GM21737 (cell line): ENCODE measurements around the gene SETD7.

ENCODE experiments used
- ATAC-seq: cut with Tn5 transposase; IDR thresholded peaks from one replicate; pipeline ENCODE4 v1.9.1; 2021; ENCODE audit warnings: mild to moderate bottlenecking, moderate library complexity; ENCODE audit not compliant: unreplicated experiment

SETD7 gene

GRCh38 chr4:139575072-139575471 lies 19.1 kb upstream of the SETD7 start:
- no peak for ATAC-seq

DNA sequence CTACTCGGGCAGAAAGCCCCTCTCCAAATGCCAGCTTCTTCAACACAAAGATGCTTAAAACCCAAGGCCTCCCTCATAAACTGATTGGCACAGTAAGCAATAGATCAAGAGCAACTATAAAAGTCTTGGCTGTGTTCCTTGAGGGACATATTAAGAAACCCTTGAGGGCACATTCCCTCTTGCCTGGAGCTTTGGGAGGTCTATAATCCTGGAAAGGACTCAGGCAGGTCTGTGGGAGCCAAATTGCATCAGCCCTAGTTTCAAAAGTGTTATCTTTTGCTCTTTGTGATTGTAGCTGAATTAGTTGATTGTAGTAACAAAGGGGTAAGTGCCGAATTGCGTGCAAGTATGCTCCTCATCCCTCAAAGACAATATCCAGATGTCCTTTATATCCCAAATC lies 18.6 kb upstream of the SETD7 start:
- no peak for ATAC-seq

GRCh38 chr4:139568206-139568955 lies 12.4 kb upstream of the SETD7 start:
- ATAC-seq: no peak

DNA sequence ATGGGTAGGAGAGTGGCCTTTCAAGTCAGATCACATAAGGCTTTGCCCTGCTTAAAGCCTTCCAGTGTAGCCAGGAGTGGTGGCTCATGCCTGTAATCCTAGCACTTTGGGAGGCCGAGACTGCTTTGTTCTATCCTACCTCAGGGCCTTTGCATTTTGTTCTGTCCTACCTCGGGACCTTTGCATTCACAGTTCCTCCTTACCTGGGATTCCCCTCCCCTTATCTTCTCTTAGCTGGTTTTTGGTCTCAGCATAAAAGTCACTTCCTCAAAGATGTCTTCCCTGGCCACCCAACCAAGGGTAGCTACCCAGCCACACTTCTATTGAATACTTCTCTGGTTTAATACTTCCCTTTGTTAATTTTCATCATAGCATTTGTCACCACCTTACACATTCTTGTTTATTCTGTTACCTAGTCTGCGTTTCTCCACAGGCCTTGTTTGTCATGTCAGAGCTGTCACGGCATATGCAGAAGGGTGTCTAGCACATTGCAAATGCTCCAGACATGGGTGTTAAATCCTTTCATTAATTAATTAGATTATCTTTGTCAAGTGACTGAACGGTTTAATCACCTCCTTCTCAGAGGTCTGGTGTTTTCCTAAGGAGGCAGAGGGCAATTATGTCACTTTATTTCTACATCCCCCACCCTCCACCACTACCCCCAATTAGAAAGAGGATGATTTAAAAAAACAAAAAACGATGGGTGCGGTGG lies 11.3 kb upstream of the SETD7 start:
- ATAC-seq: no peak

- ATAC-seq: no peak
Measured at GRCh38 chr4:139564502-139564901, 8.5 kb upstream of the SETD7 start.

DNA sequence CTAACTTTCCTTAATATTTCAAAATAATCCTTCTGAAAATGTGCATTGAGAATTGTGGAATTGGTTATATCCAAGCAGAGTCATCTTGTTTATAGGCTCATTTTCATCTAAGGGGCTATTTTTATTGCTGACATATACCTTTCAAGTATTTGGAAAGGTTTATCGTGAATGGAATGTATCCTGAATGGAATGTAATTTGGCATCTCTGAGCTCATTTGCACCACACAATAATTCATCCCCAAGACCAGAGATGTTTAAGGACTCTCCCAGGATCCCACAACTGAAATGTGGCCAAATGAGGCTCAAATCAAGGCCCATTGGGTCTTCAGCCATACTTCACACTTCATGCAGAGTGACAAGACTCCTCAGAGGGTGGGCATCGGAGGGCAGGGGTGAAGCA lies 7.5 kb upstream of the SETD7 start:
- ATAC-seq: no peak

DNA sequence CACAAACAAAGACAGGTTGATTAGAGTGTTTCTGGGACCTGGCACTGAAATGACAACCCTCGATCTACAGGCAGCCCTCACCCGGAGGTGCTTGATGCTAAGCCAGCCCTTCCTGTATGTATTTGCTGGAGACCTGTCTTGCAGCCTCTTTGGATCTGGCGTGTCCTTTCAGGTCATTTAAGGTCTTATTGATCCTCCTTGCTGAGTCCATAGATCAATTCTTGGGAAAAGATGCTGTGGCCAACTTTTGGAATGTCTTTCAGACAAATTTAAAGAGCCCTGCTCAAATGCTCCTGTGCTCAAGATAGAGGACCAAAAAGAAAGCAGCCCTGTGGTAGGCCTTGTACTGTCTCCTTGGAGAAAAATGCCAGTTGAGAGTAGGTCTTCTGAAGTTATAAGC lies 6.8 kb upstream of the SETD7 start:
- ATAC-seq: no peak

DNA sequence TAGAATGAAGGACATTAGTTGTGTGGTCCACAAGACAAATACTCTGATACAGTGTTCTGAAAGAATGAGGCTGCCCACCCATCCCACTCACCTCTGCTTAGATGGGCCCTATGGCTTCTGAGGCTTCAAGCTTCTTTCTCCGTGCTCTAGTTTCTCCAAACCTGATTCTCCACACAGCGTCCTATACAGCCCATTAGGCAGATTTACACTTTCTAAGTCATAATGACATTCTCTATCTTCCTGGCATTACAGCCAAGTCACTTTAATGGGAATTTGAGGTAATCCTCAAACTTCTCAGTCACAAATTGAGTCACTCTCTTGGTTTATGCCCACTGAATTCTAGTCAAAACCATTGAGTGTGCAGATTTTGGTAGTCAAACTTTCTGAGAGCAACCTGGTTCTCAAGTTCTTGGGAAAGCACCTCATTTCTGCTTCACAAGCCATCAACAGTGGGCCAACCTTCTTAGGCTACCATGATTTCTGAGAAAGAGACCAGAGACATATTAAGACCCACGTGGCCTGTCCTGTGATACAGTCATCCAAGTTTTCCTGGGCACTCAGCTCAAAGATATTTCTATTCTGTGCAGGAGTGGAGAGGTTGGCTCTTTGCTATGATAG lies 6.2 kb upstream of the SETD7 start:
- ATAC-seq: no peak

GRCh38 chr4:139560406-139561104 lies 4.5 kb upstream of the SETD7 start:
- no peak for ATAC-seq

DNA sequence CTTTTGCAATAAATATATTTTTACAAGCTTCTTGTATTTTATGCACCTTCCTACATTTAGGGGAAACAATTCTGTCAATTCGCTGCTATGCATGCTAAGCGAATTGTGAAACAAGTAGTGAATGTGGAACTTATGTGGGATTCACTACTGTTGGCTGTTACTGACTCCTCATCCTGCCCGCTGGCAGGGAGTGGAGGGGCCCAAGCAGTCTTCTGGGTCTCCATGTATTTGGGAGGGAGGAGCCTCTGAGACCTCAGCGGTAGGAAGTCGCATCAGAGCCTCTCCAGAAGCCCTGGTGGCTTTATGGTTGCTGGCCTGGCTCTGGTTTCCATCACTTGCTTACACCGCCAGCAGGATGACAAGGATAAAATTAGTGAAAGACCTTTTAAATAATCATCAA lies 3.7 kb upstream of the SETD7 start:
- ATAC-seq: no peak

DNA sequence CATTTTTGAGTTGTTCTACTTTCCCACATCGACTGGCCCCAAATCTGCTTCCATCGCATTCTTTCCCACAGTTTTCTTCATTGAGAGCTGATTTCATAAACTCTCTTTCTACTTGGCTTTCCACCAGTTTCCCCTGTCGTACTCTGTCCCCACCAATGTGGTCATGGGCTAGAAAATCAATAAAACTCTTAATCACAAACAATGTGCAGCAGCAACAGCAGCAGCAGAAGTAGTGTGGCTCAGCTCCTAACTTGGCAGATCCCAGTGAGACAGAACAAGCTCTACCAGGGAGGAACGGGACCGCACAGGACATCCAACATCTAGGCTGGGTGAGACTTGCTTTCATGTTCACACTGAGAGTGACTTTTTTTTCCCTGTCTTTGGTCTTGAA lies 3.1 kb upstream of the SETD7 start:
- no peak for ATAC-seq

GRCh38 chr4:139558235-139559088 lies 2.4 kb upstream of the SETD7 start:
- ATAC-seq: no peak

GRCh38 chr4:139557556-139558110 lies 1.6 kb upstream of the SETD7 start:
- no peak for ATAC-seq

DNA sequence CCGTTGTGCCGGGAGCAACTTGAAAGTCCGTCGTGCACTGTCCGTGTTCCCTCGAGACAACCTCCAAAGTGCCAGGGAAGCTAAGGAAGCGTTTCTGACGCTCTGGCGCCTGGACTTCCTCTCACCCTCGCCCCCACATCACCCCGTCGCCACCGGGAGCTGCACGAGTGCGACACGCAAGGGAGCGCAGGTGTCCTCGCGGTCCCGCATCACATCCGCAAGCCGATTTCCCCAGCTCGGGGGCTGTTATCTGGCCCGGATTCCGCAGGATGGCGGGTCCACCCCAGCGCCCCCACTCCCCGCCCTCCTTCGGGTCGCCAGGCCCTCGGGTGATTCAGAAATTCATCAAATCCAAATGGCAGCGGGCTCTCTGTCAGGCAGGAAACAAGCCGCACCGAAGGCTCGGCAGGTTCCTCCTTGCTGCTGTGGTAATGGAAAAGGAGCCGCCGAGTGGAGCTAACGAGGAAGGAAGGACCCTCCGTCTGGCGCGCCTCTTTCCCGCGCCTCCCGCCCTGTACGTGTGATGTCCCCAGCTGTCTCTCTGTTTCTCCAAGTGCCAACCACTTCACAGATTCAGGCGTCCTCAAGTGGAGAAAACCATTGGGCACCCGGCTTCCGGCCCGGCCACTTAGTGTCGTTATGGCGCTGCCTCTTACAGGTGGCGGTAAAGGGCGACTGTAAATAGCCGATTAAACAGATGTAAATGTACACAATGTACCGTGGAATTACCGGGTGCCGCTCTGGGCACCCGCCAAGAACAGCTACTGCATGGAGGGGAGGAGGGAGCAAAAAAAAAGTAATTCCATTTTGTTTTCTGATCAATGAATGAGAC lies 921 bp upstream of the SETD7 start:
- ATAC-seq: no peak

DNA sequence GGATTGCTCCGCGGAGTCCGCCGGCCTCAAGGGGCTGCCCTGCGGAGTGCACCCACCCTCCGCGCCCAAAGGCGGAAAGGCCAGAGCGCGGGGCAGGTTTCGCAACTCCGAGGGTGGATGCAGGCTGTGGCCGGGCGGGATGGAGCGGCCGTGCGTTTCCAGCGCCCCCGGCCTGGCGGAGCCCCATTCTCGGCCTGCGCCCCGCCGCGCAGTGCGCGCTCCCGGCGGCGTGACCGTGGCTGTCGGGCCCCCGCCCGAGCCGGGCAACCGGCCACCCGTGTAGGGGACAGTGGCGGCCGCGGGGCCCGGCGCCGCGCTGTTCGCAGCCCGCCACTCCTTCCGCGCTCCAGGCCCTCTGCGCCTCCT lies 331 bp downstream of the SETD7 start:
- no peak for ATAC-seq

DNA sequence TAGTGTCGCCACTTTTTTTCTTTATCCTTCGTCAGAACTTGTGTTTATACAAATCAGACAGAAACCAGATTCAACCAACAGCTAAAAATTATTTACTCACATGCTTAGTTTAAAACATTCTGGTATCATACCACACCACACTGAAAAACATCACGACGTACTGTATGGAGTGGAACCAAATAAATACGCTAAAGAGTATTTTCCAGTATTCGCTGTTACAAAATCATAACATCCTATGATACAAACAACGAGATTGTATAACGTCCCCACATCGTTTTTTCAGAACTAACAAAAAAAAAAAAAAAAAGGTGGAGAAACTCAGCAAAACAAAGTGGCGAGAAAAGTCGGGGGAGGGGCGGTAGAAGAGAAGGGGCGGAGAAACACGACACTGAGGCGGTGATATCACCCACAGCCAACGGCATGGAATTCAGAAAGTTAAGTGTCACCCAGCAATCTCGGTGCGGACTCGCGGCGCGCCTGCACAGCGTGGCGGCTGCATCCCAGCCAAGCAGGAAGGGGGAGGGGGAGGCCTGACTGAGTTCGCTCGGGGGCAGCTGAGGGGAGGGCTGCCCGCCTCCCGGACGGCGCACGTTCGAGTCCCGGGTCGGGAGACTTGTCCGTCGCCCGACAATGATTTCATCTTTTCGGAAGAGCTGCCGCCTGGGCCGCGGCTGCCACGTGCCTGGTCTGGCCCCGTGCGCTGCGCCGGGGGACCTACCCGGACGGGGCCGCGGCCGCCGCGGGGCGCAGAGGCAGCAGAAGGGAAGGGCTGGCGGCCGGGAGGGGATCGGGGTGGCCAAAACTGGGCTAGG lies 920 bp downstream of the SETD7 start:
- no peak for ATAC-seq

- ATAC-seq: no peak
Measured at GRCh38 chr4:139554642-139554892, 1.5 kb downstream of the SETD7 start.

DNA sequence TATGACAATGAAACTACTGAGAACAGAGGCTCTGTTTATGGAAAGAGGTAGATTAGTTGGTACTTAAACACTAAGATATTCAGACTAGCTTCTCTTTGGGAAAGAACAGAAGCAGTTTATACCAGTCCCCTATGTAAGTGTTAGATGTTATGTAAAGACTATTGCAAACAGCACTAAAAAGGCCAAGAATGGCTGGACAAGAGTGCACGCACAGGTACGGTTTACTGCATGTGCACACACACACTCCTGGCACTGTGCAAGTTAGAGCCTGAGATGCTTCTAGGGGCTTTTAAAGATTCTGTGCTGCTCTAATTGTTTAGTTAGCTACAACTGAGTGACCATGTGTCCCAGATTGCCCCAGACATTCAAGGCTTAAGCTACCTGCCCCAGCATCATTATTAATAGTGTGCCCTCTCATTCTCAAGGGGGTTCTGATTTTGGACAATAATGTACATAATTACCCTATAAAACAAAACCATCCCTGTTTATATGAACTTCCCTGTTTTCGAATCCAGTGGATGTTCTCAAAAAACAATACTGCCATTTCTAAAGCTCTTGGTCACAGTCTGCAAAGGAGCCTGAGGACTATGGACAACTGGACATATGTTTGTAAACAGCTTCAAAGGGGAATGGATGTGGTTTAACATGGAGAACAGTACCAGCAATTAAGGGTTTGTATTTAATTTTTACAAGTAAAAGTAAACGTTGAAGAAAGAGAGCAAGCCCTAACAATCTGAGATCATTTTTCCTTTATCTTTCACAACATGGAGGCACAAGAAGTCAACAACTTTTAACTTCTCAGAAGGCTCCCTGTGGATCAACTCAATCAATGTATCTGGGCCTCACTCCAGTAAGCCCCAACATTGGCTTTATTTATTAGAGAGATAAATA lies 2.0 kb downstream of the SETD7 start:
- no peak for ATAC-seq
